KMS-11 (cell line): ENCODE data around the gene WDFY2.

ENCODE experiments used
- H2AFZ ChIP-seq: fragments of 200-600 bp; sonication (generic); 2 replicates; pipeline ENCODE4 v1.6.1; 2016; ENCODE audit warnings: antibody characterized with exemption, mixed run types, low read depth
- H3K27ac ChIP-seq: fragments of 200-600 bp; sonication (generic); 2 replicates; pipeline ENCODE4 v1.6.1; 2016; ENCODE audit warnings: mild to moderate bottlenecking, mixed run types
- H3K27me3 ChIP-seq: fragments of 200-600 bp; sonication (generic); 2 replicates; pipeline ENCODE4 v1.6.1; 2017; ENCODE audit warnings: mild to moderate bottlenecking, low read depth, mixed run types, moderate library complexity; ENCODE audit not compliant: insufficient read depth
- H3K36me3 ChIP-seq: fragments of 200-600 bp; sonication (generic); 2 replicates; pipeline ENCODE4 v1.6.1; 2017; ENCODE audit warnings: mild to moderate bottlenecking, mixed run types; ENCODE audit not compliant: insufficient read depth
- H3K4me1 ChIP-seq: fragments of 200-600 bp; sonication (generic); 2 replicates; pipeline ENCODE4 v1.6.1; 2016; ENCODE audit warnings: mild to moderate bottlenecking, low read depth, mixed run types; ENCODE audit not compliant: poor library complexity, severe bottlenecking
- H3K4me2 ChIP-seq: fragments of 200-600 bp; sonication (generic); 2 replicates; pipeline ENCODE4 v1.7.0; 2016; ENCODE audit warnings: mild to moderate bottlenecking, mixed run types
- H3K4me3 ChIP-seq: fragments of 200-600 bp; sonication (generic); IDR thresholded peaks from 2 replicates; pipeline ENCODE4 v1.6.1; 2017; ENCODE audit warnings: low read depth, low read length, mixed read lengths; ENCODE audit not compliant: insufficient read depth
- H3K79me2 ChIP-seq: fragments of 200-600 bp; sonication (generic); 2 replicates; pipeline ENCODE4 v1.6.1; 2016; ENCODE audit warnings: low read depth, mixed run types; ENCODE audit not compliant: insufficient read depth
- H3K9ac ChIP-seq: fragments of 200-600 bp; sonication (generic); 2 replicates; pipeline ENCODE4 v1.6.1; 2016; ENCODE audit warnings: mild to moderate bottlenecking, mixed run types
- H4K20me1 ChIP-seq: fragments of 200-600 bp; sonication (generic); 2 replicates; pipeline ENCODE4 v1.6.1; 2016; ENCODE audit warnings: mild to moderate bottlenecking, mixed run types; ENCODE audit not compliant: insufficient read depth
- CTCF ChIP-seq: fragments of 200-600 bp; sonication (generic); conservative IDR thresholded peaks from 2 replicates; pipeline ENCODE4 v1.6.1; 2017; ENCODE audit warnings: low read depth, mild to moderate bottlenecking, antibody characterized with exemption, low read length, moderate library complexity, mixed read lengths

The WDFY2 gene

DNA sequence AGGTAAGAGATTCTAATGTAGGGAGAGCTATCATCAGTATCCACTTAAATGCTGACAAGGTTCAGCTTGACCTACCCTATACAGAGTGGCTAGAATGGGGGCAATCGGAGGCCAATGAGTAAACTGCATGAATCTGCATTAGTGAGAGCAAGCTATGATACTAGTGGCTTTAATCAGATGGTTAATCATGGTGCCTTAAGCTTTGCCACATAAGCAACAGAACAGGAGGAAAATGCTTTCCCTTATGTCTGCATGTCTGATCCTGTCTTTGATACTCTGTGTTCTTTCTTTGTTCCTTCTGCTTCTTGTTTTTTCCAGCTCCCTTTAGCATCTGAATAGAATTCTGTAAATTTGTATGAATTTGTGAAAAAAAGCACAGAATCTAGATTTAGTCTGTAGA is 91.1 kb downstream of the WDFY2 start:
- Histone ChIP-seq H3K4me3 (no peak overlapping the region), H4K20me1 (no peaks in the 10 kb centered on the region), H3K27me3 (no peaks in the 10 kb centered on the region), H3K79me2 (no peaks in the 10 kb centered on the region), H3K4me2 (no peak overlapping the region), H3K27ac (no peak overlapping the region), H3K9ac (no peak overlapping the region), H3K36me3 (no peaks in the 10 kb centered on the region), H2AFZ (no peak overlapping the region), H3K4me1 (no peaks in the 10 kb centered on the region)
- no peak for TF ChIP-seq CTCF

GRCh38 chr13:51675877-51676276 is 91.6 kb downstream of the WDFY2 start:
- Histone ChIP-seq H2AFZ (no peak overlapping the region), H3K9ac (no peak overlapping the region), H3K36me3 (no peaks in the 10 kb centered on the region), H3K79me2 (no peaks in the 10 kb centered on the region), H3K4me1 (no peaks in the 10 kb centered on the region), H3K4me2 (no peak overlapping the region), H3K4me3 (no peak overlapping the region), H3K27ac (no peak overlapping the region), H3K27me3 (no peaks in the 10 kb centered on the region), H4K20me1 (no peaks in the 10 kb centered on the region)
- no peak for TF ChIP-seq CTCF

- Histone ChIP-seq H3K79me2 (no peaks in the 10 kb centered on the region), H3K4me1 (no peaks in the 10 kb centered on the region)
Measured at GRCh38 chr13:51676739-51677138, 92.5 kb downstream of the WDFY2 start.

DNA sequence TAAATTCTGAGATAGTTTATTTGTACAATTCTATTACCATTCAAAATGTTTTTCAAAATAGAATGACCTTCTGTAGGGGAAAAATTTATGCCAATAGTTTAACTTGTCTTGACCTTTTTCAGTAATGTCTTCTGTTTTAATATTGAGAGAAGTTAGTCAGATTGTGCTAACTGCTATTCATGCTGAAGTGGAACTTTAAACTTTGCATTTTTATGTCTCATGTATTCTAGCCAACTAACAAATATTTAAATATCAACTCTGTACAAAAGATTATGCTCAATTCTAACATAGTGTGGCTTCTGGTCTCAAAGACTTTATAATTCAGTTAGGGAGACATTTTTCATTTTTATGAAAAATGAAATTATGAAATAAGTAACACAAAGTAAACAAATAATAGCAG is 94.2 kb downstream of the WDFY2 start:
- H2AFZ ChIP-seq: no peak overlapping the region
- H3K4me1 ChIP-seq: no peaks in the 10 kb centered on the region
- H3K27me3 ChIP-seq: no peaks in the 10 kb centered on the region
- H3K79me2 ChIP-seq: no peaks in the 10 kb centered on the region
- no peaks in the 10 kb centered on the region for H4K20me1 ChIP-seq
- H3K36me3 ChIP-seq: no peaks in the 10 kb centered on the region
- no peak overlapping the region for H3K9ac ChIP-seq
- no peak overlapping the region for H3K4me3 ChIP-seq
- H3K4me2 ChIP-seq: no peak overlapping the region
- H3K27ac ChIP-seq: no peak overlapping the region
- no peak for TF ChIP-seq CTCF

More at GRCh38 chr13:51676739-51677138, 92.5 kb downstream of the WDFY2 start:
- Histone ChIP-seq H2AFZ (no peak overlapping the region), H3K27ac (no peak overlapping the region), H3K4me2 (no peak overlapping the region), H3K36me3 (no peaks in the 10 kb centered on the region), H3K4me3 (no peak overlapping the region), H3K9ac (no peak overlapping the region), H3K27me3 (no peaks in the 10 kb centered on the region), H4K20me1 (no peaks in the 10 kb centered on the region)
- TF ChIP-seq CTCF: no peak
